Hepatocyte (in vitro differentiated cells): ENCODE data around the gene EPGN. TPM values are rescaled to one million over a fixed set of nuclear protein-coding genes. Genes with fewer than 3 reads are reported as not detected.

Experiments used
- DNase-seq: peaks from one replicate; pipeline ENCODE4 v3.0.0-alpha.2; 2016; ENCODE audit warnings: low spot score
- H2AFZ ChIP-seq: fragments of 200-600 bp; sonication (generic); 2 replicates; pipeline ENCODE4 v1.6.0; 2016; ENCODE audit warnings: antibody characterized with exemption, mild to moderate bottlenecking
- H3K27ac ChIP-seq: fragments of 200-600 bp; sonication (generic); 2 replicates; pipeline ENCODE4 v1.5.1; 2016; ENCODE audit warnings: mild to moderate bottlenecking
- H3K27me3 ChIP-seq: fragments of 200-600 bp; sonication (generic); 2 replicates; pipeline ENCODE4 v1.6.1; 2016
- H3K36me3 ChIP-seq: fragments of 200-600 bp; sonication (generic); replicated peaks from 2 replicates; pipeline ENCODE4 v1.5.1; 2016; ENCODE audit warnings: low read depth; ENCODE audit not compliant: insufficient read depth
- H3K4me1 ChIP-seq: fragments of 200-600 bp; sonication (generic); 2 replicates; pipeline ENCODE4 v1.5.1; 2016; ENCODE audit warnings: mild to moderate bottlenecking, moderate library complexity; ENCODE audit not compliant: insufficient read depth
- H3K4me2 ChIP-seq: fragments of 200-600 bp; sonication (generic); 2 replicates; pipeline ENCODE4 v1.6.0; 2016
- H3K4me3 ChIP-seq: fragments of 200-600 bp; sonication (generic); 2 replicates; pipeline ENCODE4 v1.5.1; 2016; ENCODE audit warnings: mild to moderate bottlenecking
- H3K79me2 ChIP-seq: fragments of 200-600 bp; sonication (generic); 2 replicates; pipeline ENCODE4 v1.6.0; 2017; ENCODE audit warnings: mild to moderate bottlenecking
- H3K9me2 ChIP-seq: fragments of 200-600 bp; sonication (generic); replicated peaks from 2 replicates; pipeline ENCODE4 v1.6.0; 2017; ENCODE audit warnings: mild to moderate bottlenecking; ENCODE audit not compliant: insufficient read depth
- H3K9me3 ChIP-seq: fragments of 200-600 bp; sonication (generic); 2 replicates; pipeline ENCODE4 v1.5.1; 2016; ENCODE audit warnings: low read depth, mild to moderate bottlenecking
- H4K20me1 ChIP-seq: fragments of 200-600 bp; sonication (generic); 2 replicates; pipeline ENCODE4 v1.6.0; 2016; ENCODE audit warnings: mild to moderate bottlenecking; ENCODE audit not compliant: insufficient read depth, poor library complexity, severe bottlenecking
- EZH2 ChIP-seq: fragments of 200-600 bp; sonication (generic); IDR thresholded peaks from 2 replicates; pipeline ENCODE4 v1.6.1; 2016; ENCODE audit warnings: antibody characterized with exemption, mild to moderate bottlenecking, borderline replicate concordance
- EZH2phosphoT487 ChIP-seq: fragments of 200-600 bp; sonication (generic); IDR thresholded peaks from one replicate; pipeline ENCODE4 v1.6.1; 2018; ENCODE audit warnings: antibody characterized with exemption, mild to moderate bottlenecking, low read depth, moderate library complexity; ENCODE audit not compliant: unreplicated experiment, severe bottlenecking
- WGBS: methylation state at CpG from one replicate; pipeline ENCODE4 v1.1.6; 2016; ENCODE audit warnings: low lambda C conversion rate; ENCODE audit errors: missing lambda C conversion rate; 5-methylcytosine and 5-hydroxymethylcytosine counted together
- polyA plus RNA-seq: library from polyadenylated mRNA; unstranded; fragments of >200 nt; fragmentation: Nextera tagmentation; extraction: Ambion mirVana; gene quantifications from 2 replicates; pipeline ENCODE4 v1.2.1, GENCODE V29; 2016
- total RNA-seq: library from RNA; depleted of rRNA; stranded (reverse); fragments of >200 nt; gene quantifications from 2 replicates; pipeline ENCODE4 v1.2.3, GENCODE V29; 2014
- TF ChIP-seq, protein P1 (sequence below): fragments of 200-600 bp; sonication (generic); IDR thresholded peaks from 2 replicates; pipeline ENCODE4 v1.5.1; 2016; ENCODE audit warnings: antibody characterized with exemption, mild to moderate bottlenecking; ENCODE audit not compliant: poor library complexity

The EPGN gene
- total and polyA plus RNA-seq, 2 experiments from 2014 or later, result 0.24 to 1.2 TPM

DNA sequence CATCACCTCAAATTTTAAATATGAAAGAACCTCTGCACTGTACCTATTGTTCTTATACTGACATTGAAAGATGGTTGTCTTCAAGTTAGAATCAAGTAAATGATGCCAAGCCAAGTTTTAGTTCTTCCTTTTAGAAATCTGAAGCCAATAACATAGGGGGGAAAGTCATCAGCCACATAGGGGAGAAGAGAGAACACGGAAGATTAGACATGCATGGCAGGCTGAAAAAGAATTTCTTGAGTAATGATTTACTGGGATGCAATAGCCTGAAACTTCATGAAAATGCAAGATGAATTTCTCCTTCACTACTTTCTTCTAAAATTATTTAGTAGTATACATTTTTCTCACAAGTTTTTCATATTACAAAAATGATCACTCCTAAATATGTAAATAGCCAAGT, 13.6 kb upstream of the EPGN start:
- TF ChIP-seq, protein P1, sequence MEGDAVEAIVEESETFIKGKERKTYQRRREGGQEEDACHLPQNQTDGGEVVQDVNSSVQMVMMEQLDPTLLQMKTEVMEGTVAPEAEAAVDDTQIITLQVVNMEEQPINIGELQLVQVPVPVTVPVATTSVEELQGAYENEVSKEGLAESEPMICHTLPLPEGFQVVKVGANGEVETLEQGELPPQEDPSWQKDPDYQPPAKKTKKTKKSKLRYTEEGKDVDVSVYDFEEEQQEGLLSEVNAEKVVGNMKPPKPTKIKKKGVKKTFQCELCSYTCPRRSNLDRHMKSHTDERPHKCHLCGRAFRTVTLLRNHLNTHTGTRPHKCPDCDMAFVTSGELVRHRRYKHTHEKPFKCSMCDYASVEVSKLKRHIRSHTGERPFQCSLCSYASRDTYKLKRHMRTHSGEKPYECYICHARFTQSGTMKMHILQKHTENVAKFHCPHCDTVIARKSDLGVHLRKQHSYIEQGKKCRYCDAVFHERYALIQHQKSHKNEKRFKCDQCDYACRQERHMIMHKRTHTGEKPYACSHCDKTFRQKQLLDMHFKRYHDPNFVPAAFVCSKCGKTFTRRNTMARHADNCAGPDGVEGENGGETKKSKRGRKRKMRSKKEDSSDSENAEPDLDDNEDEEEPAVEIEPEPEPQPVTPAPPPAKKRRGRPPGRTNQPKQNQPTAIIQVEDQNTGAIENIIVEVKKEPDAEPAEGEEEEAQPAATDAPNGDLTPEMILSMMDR, result no peak
- no peak for TF ChIP-seq EZH2phosphoT487
- TF ChIP-seq EZH2, result no peak
- no peak overlapping the region for H3K27ac ChIP-seq
- H3K9me3 ChIP-seq, result no peaks in the 10 kb centered on the region
- H2AFZ ChIP-seq, result no peak overlapping the region
- H3K4me2 ChIP-seq, result no peak overlapping the region
- H4K20me1 ChIP-seq, result no peaks in the 10 kb centered on the region
- no peaks in the 10 kb centered on the region for H3K27me3 ChIP-seq
- H3K4me3 ChIP-seq, result no peak overlapping the region
- H3K79me2 ChIP-seq, result no peaks in the 10 kb centered on the region
- no peaks in the 10 kb centered on the region for H3K4me1 ChIP-seq
- H3K36me3 ChIP-seq, result no peaks in the 10 kb centered on the region
- WGBS, result 87% methylated on average over 1 of the region's 1 CpG
- no peaks in the 10 kb centered on the region for H3K9me2 ChIP-seq
- DNase-seq, result no peak

DNA sequence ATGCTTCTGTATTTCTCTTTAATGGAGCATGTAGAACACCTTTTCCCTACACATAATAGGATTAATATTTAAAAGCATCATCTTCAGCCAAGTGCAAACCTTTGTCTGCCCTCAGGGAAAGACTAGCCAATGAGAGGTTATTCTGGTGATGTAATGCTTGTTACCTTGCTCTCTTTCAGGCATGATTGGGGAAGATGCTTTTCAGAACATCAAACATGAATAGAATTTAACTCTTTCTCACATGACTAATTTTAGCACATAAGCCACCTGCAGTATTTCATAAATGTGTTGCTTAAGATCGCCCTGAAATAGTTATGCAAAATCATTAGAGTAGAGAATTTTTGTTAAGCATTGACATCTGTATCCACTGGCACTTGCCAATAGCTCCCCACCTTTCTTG, 10.7 kb upstream of the EPGN start:
- no peaks in the 10 kb centered on the region for H3K9me2 ChIP-seq
- TF ChIP-seq EZH2 (no peak), EZH2phosphoT487 (no peak)
- TF ChIP-seq, protein P1, result no peak
- no peaks in the 10 kb centered on the region for H3K79me2 ChIP-seq
- H3K27me3 ChIP-seq, result no peaks in the 10 kb centered on the region
- no peak overlapping the region for H3K4me3 ChIP-seq
- H3K4me1 ChIP-seq, result no peaks in the 10 kb centered on the region
- no peaks in the 10 kb centered on the region for H4K20me1 ChIP-seq
- H3K9me3 ChIP-seq, result no peaks in the 10 kb centered on the region
- no peak overlapping the region for H3K4me2 ChIP-seq
- 100% methylated on average over 1 of the region's 1 CpG for WGBS
- H2AFZ ChIP-seq, result no peak overlapping the region
- no peak for DNase-seq
- no peak overlapping the region for H3K27ac ChIP-seq
- no peaks in the 10 kb centered on the region for H3K36me3 ChIP-seq

DNA sequence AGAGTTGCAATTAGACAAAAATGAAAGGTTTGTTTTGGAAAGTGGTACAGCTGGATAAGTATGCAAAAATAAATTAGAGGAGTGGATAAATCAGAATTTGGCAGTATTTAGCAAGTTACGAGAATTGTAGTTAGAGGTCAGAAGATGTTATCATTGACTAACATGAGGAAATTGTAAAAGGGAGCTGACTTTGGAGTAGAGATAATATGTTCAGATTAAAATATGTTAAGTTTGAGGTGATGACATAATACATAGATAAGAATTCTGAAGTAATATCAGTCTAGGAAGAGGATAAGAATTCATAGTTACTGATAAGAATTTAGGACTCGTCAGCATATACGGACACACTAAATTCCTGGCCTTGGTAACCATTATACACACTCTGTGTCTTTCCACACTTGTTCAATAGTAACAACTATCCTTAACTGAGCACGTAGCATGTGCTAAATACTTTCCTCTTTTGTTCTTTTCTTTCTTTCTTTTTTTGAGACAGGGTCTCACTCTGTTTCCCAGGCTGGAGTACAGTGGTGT, 4.1 kb upstream of the EPGN start:
- Histone ChIP-seq H3K4me2 (no peak overlapping the region), H3K27me3 (no peaks in the 10 kb centered on the region), H3K9me2 (no peaks in the 10 kb centered on the region), H3K9me3 (no peaks in the 10 kb centered on the region), H3K79me2 (no peaks in the 10 kb centered on the region), H3K27ac (no peak overlapping the region), H2AFZ (no peak overlapping the region), H3K4me1 (no peaks in the 10 kb centered on the region), H3K4me3 (no peak overlapping the region), H4K20me1 (no peaks in the 10 kb centered on the region), H3K36me3 (no peaks in the 10 kb centered on the region)
- no peak for DNase-seq
- no peak for TF ChIP-seq EZH2phosphoT487
- TF ChIP-seq EZH2, result no peak
- TF ChIP-seq, protein P1, result no peak
- WGBS, result 53% methylated on average over 4 of the region's 4 CpGs

DNA sequence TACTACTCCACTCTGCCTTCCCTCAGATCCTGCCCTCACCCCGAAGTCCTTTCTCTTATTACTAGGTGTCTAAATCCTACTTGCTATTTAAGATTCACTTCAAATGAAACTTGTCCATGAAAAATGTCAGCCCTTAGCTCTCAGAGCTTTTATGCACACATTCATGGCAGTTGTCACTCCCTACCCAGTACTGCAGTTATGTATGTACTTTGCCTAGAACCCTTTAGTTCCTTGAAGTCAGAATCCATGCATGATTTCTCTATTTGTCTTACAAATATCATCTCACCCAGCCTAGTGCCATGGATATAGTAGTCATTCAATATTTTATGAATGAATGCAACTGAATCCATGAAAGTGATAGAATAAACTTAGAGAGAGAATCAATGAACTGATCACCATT, 3.3 kb upstream of the EPGN start:
- no peaks in the 10 kb centered on the region for H3K9me3 ChIP-seq
- no peak overlapping the region for H3K4me3 ChIP-seq
- no peaks in the 10 kb centered on the region for H3K9me2 ChIP-seq
- no peaks in the 10 kb centered on the region for H3K36me3 ChIP-seq
- no peak overlapping the region for H3K27ac ChIP-seq
- H3K79me2 ChIP-seq, result no peaks in the 10 kb centered on the region
- H3K4me2 ChIP-seq, result no peak overlapping the region
- no peak overlapping the region for H2AFZ ChIP-seq
- no peak for DNase-seq
- 95% methylated on average over 1 of the region's 1 CpG for WGBS
- no peaks in the 10 kb centered on the region for H3K27me3 ChIP-seq
- H4K20me1 ChIP-seq, result no peaks in the 10 kb centered on the region
- TF ChIP-seq, protein P1, result no peak
- TF ChIP-seq EZH2, result no peak
- no peak for TF ChIP-seq EZH2phosphoT487
- H3K4me1 ChIP-seq, result no peaks in the 10 kb centered on the region
